ENCODE results near the gene PCDHGC3.
A peak's percentile ranks its signal among the peaks of the same experiment; 100 is the strongest.

PCDHGC3 gene

GRCh38 chr5:141524604-141525597 is 49.1 kb downstream of the PCDHGC3 start:
- peak; percentile 81 for DNase-seq (ENCODE audit: low spot score)

GRCh38 chr5:141525653-141526052 is 49.9 kb downstream of the PCDHGC3 start:
- DNase-seq (ENCODE audit: low spot score): no peak

DNA sequence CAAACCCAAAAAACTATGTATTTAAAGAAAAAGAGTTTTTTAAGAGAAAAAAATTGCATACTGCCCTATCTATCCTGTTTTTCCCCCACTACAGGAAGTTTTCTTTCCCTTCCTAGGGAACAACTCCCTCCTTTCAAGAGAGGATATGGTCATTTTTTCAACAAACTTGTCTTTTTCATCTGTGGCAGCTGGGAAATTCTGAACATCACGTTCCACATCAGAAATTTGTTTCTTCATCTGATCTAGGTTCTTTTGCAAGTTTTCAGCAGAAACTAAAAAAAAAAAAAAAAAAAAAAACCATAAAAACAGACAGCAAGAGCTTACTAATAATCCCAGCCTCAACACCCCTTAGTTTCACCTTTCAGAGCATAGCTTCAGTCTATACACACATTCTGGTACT is 51.7 kb downstream of the PCDHGC3 start:
- no peak for DNase-seq (ENCODE audit: low spot score)

Data from hepatic stellate cell (primary cell).